Retina (tissue), 1 donor: ENCODE measurements around the gene EME2.
A peak's percentile ranks its signal among the peaks of the same experiment; 100 is the strongest.

Experiments
- DNase-seq: peaks from one replicate; pipeline ENCODE4 v3.0.0-alpha.2; 2016

The EME2 gene

GRCh38 chr16:1745900-1746692 lies 26.5 kb upstream of the EME2 start:
- DNase-seq, result no peak

GRCh38 chr16:1746693-1747195 lies 25.9 kb upstream of the EME2 start:
- no peak for DNase-seq

- no peak for DNase-seq
Measured at GRCh38 chr16:1747934-1748333, 24.7 kb upstream of the EME2 start.

GRCh38 chr16:1749152-1750117 lies 23.2 kb upstream of the EME2 start:
- no peak for DNase-seq

- no peak for DNase-seq
Measured at GRCh38 chr16:1751946-1752345, 20.7 kb upstream of the EME2 start.

GRCh38 chr16:1752853-1753252 lies 19.8 kb upstream of the EME2 start:
- no peak for DNase-seq

GRCh38 chr16:1754204-1754603 lies 18.4 kb upstream of the EME2 start:
- DNase-seq, result no peak

DNA sequence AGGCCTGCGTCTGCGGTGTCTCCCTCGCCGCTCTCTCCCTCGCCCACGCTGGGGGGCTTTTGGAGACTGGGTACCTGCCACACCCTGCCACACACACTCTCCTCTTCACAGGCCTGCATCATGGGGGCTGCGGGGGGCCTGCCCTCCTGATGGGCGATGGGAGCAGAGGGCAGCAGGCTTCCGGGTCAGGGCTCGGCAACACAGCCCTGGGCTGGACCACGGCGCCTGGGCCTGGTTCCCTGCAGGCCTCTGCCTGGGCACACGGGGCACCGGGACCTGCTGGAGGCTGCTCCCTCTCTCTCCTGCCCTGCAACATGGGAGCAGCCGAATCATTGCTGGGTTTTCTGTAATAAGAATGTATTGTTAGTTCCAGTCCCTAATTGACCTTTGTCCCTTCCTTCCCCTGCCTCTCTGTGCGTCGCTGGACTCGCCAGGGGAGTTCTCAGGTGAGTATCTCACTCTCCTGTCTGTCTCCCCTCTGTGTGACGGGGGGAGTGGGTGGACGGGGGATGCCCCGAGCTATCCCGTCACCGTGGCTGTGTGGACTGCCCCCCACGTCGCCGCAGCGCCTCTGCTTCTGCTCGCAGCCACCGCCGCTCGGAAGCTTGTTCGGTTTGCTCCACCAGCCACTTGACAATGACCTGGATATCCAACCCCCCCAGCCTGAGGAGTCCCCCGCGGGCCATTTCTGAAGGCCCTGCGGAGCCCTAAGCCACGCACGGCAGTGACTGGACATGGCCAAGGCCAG lies 14.7 kb upstream of the EME2 start:
- DNase-seq, result no peak

GRCh38 chr16:1758923-1759322 lies 13.7 kb upstream of the EME2 start:
- DNase-seq, result no peak

- no peak for DNase-seq
Measured at GRCh38 chr16:1759511-1759910, 13.1 kb upstream of the EME2 start.

DNA sequence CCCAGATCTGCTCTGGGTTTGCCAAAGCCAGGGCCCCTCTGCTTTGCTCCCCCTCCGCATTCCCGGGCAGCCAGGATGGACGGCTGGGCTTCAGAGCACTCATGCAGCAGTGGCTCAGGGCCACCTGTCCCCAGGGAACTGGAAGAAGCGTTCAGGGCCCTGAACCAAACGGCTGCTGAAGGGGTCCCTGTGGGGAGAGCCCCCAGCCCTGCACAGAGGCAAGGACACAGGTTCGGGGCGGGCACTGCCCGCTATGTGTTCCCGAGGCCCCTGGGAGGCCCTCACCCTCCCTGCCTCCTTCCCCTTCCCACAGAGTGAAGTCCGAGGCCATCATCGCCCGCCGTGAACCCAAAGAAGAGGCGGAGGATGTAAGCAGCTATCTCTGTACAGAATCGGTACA lies 11.7 kb upstream of the EME2 start:
- no peak for DNase-seq

GRCh38 chr16:1761751-1762150 lies 10.9 kb upstream of the EME2 start:
- no peak for DNase-seq

DNA sequence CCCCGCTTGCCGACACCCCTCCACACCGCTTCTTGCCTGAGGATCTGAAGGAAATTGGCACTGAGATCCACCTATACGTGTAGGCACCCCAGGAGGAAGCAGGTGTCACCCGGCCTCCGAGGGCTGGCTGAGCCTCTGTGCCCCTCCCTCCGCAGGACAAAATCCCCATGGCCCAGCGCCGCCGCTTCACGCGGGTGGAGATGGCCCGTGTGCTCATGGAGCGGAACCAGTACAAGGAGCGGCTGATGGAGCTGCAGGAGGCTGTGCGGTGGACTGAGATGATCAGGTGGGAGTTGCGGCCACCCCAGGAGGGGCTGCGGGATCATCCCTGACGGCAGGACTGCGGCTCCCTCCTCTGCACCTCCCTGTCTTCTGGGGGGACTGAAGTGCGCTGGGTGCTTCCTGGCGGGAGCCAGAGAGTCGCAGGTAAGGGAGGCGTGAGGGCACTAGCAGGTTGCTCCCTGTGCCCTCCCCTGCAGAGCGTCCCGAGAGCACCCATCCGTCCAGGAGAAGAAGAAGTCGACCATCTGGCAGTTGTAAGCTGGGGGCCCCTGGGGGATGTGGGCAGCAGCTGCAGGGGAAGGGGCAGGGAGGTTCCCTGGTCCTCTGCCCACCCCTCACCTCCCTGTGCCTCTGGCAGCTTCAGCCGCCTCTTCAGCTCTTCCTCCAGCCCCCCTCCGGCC lies 10.3 kb upstream of the EME2 start:
- DNase-seq, result no peak

GRCh38 chr16:1762879-1763520 lies 9.6 kb upstream of the EME2 start:
- peak; percentile 22 for DNase-seq

GRCh38 chr16:1763521-1764511 lies 8.8 kb upstream of the EME2 start:
- DNase-seq, result peak; percentile 68

DNA sequence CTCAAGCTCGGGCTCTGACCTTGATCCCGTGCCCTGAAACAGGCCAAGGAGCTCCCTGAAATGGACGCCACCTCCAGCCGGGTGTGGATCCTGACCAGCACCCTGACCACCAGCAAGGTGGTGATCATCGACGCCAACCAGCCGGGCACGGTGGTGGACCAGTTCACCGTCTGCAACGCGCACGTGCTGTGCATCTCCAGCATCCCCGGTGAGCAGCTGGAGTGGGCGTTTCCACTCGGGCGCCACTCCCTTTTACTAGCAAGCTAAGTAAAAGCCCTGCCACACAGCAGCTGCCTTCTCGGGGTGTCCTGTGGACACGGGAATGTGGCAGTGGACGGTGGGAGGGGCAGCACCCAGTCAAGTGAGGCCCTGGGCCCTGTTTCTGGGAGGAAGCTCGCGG lies 7.6 kb upstream of the EME2 start:
- no peak for DNase-seq

- no peak for DNase-seq
Measured at GRCh38 chr16:1765826-1766225, 6.8 kb upstream of the EME2 start.

- no peak for DNase-seq
Measured at GRCh38 chr16:1766231-1766630, 6.4 kb upstream of the EME2 start.

GRCh38 chr16:1766701-1767100 lies 5.9 kb upstream of the EME2 start:
- DNase-seq, result no peak
